ENCODE measurements around the gene MAP2. TPM values are rescaled to one million over a fixed set of nuclear protein-coding genes. Genes with fewer than 3 reads are reported as not detected.

MAP2 gene
- total RNA-seq, 1 donor from 2014 or later, result 57.6 TPM

DNA sequence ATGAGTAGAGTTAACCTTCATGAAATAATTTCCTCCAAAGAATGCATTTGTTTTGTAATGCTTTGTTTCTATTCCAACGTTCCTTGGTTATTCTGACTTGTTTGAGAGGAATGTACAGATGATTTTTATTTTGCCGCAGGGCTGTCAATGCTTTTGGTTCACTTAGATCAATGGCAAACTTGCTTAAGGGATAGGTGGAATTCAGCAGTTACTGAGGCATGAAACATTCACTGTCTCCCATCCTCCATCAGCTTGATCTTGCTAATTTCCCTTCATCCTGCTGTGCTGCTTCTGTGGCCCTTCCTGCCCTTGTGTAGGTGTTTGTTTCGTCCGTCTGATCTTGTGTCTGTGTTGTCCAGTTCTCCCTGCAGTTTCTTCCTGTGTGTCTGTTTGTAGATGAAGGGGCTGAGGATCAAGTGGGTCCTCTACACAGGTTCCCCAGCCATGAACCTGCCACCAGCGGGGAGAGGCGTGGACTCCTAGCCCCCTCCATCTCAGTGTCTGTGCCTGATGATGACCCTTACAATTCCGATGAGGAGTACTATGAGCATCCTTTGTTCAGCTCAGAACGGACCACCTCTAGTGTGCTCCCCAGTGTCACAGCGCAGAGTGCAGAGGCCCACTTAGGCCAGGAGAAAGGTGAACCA lies 263.6 kb downstream of the MAP2 start:
- peaks cover 0 to 4% of the 10 kb centered on the region in 2 donors for H3K36me3 ChIP-seq
- H3K27ac ChIP-seq, result no peak overlapping the region
- no peaks in the 10 kb centered on the region for H3K27me3 ChIP-seq
- intact Hi-C loops (cut with DNase I), result no loop called here
- H3K4me3 ChIP-seq, result no peak overlapping the region
- TF ChIP-seq, protein P1, sequence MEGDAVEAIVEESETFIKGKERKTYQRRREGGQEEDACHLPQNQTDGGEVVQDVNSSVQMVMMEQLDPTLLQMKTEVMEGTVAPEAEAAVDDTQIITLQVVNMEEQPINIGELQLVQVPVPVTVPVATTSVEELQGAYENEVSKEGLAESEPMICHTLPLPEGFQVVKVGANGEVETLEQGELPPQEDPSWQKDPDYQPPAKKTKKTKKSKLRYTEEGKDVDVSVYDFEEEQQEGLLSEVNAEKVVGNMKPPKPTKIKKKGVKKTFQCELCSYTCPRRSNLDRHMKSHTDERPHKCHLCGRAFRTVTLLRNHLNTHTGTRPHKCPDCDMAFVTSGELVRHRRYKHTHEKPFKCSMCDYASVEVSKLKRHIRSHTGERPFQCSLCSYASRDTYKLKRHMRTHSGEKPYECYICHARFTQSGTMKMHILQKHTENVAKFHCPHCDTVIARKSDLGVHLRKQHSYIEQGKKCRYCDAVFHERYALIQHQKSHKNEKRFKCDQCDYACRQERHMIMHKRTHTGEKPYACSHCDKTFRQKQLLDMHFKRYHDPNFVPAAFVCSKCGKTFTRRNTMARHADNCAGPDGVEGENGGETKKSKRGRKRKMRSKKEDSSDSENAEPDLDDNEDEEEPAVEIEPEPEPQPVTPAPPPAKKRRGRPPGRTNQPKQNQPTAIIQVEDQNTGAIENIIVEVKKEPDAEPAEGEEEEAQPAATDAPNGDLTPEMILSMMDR (IDR thresholded peaks at IDR 0.05), result no peak
- H3K9me3 ChIP-seq, result no peaks in the 10 kb centered on the region
- H3K4me1 ChIP-seq, result no peaks in the 10 kb centered on the region
- DNase-seq (ENCODE audit: low spot score in 2 of 2), result no peak

DNA sequence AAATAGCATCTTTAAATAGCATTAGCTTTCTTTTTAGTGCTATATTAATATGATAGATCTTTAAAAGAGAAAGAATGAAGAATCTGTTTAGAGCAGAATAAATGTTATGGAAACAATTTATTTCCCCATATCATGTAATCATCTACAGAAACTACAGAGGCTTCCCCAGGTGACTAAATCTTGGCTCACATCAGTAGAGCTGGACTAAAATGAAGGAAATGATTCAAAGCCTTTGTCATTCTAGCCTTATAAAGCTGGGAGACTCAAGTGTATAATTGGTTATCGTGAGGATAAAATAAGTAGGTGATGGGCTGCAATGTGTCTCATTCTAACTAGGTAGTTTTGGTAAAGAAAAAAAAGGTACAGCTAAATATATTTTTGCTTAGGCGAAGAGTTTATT lies 264.5 kb downstream of the MAP2 start:
- Histone ChIP-seq H3K27me3 (no peaks in the 10 kb centered on the region), H3K4me3 (no peak overlapping the region), H3K9me3 (no peaks in the 10 kb centered on the region), H3K27ac (no peak overlapping the region), H3K4me1 (no peaks in the 10 kb centered on the region), H3K36me3 (peaks cover 0 to 10% of the 10 kb centered on the region in 2 donors)
- DNase-seq (ENCODE audit: low spot score in 2 of 2), result no peak
- TF ChIP-seq, protein P1 (IDR thresholded peaks at IDR 0.05), result no peak
- intact Hi-C loops (cut with DNase I), result no loop called here

DNA sequence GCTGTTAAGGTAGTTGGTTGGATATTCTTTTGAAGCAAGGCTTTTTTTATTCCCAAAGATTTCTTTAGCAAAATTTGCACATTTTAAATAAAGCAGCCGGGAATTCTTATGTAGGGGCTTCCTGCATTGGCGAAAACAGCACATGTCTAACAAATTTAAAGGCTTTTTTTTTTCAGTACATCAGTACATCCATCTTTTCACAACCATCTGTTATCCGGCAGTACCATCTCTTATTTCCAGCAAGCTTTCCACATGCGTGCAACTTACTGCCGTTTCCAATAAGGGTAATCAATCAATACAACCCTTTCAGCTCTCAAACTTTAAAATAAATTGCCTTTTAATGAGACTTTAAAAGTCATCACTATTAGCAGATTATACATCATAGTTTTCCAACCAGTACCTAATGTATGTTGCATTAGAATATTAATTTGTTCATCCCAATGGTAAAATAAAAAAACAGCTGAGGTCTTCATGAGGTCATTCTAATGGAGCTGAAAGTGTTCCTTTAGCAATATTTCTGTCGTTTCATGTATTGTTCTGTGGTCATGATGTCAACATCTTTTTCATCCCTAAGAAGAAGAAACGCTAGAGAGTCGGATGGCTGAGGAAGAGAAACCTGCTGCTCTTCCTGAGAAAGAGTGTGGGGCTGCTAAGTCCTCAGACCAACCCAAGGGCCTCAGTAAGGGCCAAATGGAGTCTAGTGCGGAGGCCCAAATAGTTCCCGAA lies 266.3 kb downstream of the MAP2 start:
- no peaks in the 10 kb centered on the region for H3K27me3 ChIP-seq
- TF ChIP-seq, protein P1 (IDR thresholded peaks at IDR 0.05), result no peak
- peaks cover 0 to 10% of the 10 kb centered on the region in 2 donors for H3K36me3 ChIP-seq
- H3K4me3 ChIP-seq, result no peak overlapping the region
- no peak for DNase-seq (ENCODE audit: low spot score in 2 of 2)
- H3K9me3 ChIP-seq, result no peaks in the 10 kb centered on the region
- intact Hi-C loops (cut with DNase I), result no loop called here
- H3K27ac ChIP-seq, result no peak overlapping the region
- H3K4me1 ChIP-seq, result no peaks in the 10 kb centered on the region

GRCh38 chr2:209694748-209695147 lies 270.9 kb downstream of the MAP2 start:
- no peak overlapping the region for H3K27ac ChIP-seq
- no peaks in the 10 kb centered on the region for H3K27me3 ChIP-seq
- H3K36me3 ChIP-seq, result peaks cover 0 to 10% of the 10 kb centered on the region in 2 donors
- intact Hi-C loops (cut with DNase I), result no loop called here
- H3K4me3 ChIP-seq, result no peak overlapping the region
- TF ChIP-seq, protein P1 (IDR thresholded peaks at IDR 0.05), result no peak
- H3K9me3 ChIP-seq, result no peaks in the 10 kb centered on the region
- H3K4me1 ChIP-seq, result no peaks in the 10 kb centered on the region
- DNase-seq (ENCODE audit: low spot score in 2 of 2), result no peak

DNA sequence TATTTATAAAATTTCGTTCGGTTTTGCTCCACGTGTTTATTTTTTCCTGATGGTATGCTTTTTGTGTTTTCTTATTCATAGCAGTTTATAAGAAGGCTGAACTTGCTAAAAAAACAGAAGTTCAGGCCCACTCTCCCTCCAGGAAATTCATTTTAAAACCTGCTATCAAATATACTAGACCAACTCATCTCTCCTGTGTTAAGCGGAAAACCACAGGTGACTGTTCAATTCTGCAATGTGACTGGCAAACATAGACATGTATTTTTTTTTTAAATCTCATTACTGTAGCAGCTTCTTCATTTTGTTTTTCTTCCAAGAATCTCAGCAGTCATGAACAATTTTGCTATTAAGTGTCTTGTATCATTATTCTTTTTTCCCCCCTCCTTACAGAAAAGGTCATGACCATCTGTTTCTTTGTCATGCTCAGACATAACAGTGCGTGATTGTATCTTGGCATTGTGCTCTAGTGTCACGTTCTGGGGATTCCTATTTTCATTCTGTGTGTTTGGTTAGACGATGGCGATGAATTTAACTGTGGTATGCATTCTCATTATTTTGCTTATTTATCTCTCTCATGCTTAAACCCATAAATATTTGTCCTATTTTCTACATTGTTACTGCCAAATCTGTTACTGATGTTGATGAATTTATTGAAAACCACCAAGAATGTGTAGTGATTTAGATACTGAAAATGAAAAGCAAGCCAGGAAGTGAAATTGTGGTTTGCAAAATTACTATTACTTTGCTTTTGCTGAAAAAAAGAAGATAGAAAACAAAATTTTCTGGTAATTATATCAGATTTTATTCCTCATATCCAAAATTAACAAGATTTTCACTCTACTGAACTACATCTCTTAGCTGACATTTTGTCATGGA lies 273.2 kb downstream of the MAP2 start:
- Histone ChIP-seq H3K36me3 (peaks cover 0 to 7% of the 10 kb centered on the region in 2 donors), H3K9me3 (no peaks in the 10 kb centered on the region), H3K27me3 (no peaks in the 10 kb centered on the region), H3K27ac (no peak overlapping the region), H3K4me1 (no peaks in the 10 kb centered on the region), H3K4me3 (no peak overlapping the region)
- intact Hi-C loops (cut with DNase I), result no loop called here
- TF ChIP-seq, protein P1 (IDR thresholded peaks at IDR 0.05), result no peak
- DNase-seq (ENCODE audit: low spot score in 2 of 2), result no peak

All from ascending aorta (tissue), 2 donors.